Cerebellar cortex (tissue), 1 donor: ENCODE results near the gene SLC25A22.
A peak's percentile ranks its signal among the peaks of the same experiment; 100 is the strongest.

ENCODE experiments used
- DNase-seq: peaks from one replicate; pipeline ENCODE4 v3.0.0-alpha.2; 2015; ENCODE audit warnings: low spot score

SLC25A22 gene

DNA sequence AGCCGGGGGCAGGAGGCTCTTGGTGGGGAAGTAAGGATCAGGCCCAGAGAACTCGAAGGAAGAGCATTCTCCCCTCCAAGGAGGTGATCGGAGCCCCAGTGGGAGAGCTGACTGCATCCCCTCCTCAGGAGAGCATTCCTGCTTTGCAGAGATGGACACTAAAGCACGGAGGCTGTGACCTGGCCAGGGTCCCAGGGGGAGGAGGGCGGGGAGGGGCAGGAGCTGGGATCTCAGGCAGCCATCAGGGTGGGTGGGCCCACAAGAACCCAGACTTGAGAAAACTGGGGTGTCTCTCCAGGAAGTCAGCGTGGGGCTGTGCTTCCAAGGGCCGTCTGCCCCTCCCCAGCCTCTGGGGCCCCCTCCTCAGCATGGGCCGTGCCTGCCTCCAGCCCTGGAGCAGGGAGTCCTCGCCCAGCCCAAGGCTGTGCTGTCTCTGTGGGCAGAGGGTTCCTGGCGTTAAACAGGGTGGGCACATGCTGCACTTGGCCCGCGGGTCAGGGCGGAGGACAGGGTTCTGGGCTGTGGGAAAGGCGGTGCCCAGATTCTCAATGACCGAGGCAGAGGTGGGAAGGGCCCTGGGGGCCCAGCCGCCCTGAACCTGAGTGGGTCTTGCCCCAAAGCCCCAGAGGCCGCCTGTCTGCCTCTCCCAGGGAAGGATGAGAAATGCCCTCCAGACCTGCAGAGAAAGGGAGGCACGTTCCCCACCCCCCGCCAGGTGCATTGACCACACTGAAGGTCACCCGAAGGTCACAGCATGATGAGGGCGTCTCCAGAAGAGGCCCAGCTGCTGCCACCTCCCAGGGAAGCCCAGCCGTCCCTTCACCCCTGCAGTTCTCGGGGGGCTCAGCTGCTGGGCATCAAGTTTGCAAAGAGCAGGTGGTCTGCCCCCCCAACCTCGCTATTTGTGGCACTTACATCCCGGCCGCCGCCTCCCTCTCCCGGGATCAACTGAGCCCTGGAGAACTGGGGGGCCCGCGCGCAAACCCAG lies 8.8 kb downstream of the SLC25A22 start:
- DNase-seq = no peak

DNA sequence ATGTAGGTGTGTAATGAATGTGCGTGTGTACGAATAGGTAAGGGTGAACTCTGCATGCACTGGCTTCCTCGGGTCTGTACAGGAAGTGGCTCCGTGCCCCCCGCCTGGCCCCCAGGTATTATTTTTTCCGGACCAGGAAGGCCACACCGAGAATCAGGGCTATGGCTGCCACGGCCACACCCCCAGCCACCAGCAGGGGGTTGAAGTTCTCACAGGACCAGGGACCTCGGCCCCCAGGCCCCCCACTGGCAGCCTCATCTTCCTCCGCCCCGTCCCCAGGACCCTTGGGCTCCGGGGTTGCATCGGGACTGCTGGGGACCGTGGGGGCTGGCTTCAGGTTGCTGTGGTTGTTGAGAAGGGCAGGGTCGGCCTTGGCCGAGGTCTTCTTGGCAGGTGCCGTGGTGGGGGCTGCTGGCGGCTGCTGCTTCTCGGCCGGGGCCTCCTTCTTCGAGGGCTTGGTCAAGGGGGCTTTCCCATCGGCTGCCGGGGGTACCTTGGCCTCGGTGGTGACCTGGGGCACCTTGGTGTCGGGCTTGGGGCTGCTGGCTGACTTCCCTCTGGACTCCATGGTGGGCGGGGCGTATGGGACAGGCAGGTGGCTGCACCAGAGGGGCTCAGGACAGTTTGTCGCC lies 10.0 kb downstream of the SLC25A22 start:
- DNase-seq = no peak

DNA sequence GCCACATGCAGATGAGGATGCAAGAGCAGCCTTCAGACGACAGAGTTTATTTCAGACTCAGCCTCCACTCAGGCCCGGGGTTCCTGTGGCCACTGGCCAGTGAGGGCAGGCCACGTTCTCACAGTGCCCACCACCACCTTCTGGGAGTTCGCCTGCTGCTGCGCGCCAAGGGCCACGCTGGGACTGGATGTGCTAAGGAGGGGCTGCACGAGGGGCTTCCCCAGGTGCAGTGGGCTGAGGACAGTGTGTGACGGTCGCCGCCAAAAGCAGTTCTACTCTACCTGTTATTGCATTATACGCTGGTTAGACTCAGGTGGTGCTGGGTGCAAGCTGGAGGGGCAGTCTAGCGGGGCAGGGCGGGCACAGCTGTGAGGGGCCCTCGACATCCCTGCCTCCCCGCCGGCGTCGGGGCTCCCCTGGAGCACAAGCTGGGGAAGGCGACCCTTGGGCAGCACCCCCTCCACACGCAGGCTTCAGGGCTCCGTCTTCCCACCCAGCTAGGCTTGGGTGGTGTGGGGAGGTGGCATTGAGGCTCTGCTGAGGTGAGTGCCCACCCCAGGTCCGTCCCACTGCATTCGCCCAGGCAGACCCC lies 10.9 kb downstream of the SLC25A22 start:
- no peak for DNase-seq

DNA sequence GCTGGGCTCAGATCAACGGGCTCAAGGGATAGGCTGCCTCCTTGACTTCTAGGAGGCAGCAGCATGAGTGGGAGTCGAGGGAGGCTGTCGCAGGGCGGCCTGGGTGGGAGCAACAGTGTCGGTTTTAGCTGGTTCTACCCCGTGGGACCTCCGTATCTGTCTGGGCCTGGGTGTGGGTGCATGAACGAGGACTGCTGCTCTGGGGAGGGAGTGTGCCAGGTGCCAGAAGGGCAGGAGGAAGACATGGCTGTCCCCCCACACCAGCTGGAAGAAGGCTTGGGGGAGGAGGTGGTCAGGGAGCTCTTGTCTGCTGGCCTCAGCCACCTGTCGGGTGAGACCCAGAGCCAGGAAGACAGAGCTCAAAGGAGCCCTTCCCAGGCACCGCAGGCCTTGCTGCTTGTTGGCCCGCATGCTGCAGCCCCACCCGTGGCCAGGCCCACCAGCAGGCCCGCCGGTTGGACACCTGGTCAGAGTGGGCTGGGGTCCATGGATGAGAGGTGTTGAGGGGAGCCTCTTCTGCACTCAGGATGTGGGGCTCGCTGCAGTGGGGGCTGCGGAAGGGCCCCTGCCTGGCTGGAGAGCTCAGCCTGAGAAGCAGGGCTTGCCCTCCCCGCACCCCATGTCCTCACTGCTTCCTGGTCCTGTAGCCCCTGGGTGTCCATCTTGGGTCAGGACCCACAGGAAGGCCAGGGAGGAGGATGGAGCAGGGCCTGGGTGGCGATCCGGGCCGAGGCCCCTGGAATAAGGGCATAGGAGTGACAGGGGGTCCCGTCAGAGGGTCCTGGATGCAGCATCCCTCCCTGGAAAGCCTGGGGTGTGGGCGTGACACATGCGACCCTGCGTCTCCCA lies 11.6 kb downstream of the SLC25A22 start:
- peak; percentile 65 for DNase-seq

DNA sequence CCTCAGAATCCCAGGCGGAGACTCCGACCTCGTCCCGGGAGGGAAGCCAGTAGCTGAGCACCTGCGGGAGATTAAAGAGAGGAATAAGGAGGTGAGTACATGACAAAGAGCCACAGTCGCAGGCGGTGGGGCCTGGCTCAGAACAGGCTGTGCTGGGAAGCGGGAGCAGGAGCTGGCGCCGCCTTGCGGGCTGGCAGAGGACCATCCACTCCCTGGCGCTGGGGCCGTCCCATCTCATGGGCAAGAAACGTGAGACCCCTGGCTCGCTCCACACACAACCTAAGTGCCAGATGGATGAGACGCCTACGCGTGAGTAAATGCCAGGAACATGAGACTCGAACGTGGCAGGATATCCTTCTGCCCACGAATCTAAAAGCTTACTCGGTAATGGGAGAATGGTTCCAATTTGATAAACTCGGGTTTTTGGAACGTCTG lies 14.5 kb downstream of the SLC25A22 start:
- DNase-seq = peak; percentile 96

DNA sequence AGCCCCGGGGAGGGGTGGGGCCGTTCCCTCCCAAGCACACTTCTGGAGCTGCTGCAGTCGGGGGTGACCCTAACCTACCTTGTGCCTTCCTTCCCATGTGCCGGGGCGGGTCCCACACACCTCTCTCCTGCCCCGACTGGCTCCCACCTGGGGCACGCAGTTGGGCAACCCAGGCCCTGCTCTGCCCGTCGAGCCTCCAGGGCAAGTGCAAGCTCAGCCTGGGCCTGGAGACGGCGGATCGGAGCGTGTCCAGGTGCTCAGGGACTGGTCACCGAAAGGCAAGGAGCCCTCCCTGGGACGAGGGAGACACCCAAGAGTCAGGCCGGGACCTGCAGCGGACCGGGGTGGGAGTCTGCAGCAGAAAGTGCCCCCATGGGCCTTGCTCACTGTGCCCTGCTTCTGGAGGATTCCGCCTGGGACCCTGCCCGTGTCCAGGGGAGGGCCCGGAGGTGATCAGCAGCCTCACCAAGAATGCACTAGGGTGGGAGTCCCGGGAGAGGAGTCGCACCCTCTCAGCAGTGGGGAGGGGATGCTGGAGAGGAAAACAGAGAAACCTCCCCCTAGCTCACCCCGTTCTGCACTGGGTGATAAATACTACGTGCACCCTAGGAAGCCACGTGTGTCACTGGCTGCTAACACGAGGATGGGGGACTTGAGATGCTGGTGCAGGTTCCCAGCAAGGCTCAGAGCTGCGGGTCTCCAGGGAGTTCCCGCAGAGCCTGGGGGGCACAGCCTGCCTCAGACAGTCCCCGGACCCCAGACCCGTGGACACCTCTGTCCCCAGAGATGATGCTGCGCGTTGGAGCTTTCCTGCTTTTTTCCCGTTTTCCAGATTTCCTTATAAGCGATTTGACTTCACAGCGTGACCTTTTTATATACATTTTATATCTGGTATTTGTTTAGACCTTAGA lies 15.6 kb downstream of the SLC25A22 start:
- DNase-seq = no peak

DNA sequence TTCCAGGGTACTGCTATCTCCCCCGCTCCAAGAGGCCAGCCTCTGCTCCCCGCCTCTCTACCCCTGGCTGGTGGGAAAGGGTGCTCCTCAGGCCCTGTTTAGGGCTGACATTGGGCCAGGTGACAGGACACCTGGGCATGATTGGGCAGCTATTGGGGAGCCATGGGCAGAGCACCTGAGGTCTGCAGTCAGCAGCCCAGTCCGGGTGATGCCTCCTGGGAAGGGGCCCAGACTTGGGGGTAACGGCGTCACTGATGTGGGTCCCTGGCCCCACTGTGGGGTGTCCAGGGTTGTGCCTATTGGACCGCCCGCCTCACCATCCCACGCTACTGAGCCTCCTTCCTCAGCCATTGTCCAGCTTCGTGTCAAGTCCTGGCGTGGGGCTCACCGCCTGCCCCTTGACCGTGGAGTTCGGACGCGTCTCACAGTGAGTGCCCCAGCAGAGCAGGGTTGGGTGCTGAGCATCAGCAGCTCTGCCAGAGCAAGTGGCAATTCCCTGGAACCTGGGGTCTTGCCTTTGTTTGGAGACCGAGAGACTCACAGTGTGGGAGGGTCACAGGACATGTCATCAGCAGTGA lies 18.0 kb downstream of the SLC25A22 start:
- no peak for DNase-seq

DNA sequence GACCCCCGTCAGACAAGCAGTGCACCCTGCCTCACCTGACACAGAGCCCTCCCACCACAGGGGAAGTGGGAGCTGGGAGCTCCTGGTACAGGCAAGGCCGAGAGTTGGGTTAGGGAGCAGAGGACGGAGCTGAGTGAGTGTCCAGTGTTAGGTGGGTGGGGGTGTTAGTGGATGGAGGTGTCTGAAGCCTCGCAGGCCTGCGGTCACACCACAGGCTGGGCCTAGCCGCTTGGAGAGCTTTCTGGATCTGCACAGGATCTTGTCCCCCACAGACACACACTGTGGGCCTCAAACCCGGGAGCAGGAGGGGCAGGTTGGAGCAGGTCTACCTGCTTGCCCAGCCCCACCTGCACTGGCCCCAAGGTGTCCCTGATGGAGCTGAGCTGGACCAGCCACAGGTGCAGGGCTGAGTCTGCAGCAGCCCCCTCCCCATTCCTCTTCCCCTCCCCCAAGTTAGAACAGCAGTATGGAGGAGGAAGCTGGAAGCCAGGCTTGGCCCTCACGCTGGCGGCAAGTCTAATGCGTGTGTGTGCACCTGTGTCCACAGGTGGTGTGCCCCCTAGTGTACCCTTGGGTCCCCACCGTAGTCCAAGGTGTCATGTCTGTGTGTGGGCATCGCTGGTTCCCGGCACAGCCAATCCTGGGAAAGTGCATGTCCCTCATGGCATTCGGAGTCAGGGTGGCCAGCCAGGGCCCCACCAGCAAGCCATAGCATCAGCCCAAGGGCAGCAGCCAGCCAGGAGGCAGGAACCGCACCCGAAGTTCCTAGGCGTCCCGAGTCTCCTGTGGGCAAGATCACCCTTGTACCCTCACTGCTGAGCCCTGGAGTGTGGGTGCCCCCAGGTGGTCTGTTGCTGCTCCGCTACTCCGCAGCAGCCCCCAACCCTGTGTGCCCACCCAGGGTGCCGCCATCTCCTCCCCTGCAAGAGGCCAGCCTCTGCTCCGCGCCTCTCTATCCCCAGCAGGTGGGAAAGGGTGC lies 18.8 kb downstream of the SLC25A22 start:
- DNase-seq = no peak

DNA sequence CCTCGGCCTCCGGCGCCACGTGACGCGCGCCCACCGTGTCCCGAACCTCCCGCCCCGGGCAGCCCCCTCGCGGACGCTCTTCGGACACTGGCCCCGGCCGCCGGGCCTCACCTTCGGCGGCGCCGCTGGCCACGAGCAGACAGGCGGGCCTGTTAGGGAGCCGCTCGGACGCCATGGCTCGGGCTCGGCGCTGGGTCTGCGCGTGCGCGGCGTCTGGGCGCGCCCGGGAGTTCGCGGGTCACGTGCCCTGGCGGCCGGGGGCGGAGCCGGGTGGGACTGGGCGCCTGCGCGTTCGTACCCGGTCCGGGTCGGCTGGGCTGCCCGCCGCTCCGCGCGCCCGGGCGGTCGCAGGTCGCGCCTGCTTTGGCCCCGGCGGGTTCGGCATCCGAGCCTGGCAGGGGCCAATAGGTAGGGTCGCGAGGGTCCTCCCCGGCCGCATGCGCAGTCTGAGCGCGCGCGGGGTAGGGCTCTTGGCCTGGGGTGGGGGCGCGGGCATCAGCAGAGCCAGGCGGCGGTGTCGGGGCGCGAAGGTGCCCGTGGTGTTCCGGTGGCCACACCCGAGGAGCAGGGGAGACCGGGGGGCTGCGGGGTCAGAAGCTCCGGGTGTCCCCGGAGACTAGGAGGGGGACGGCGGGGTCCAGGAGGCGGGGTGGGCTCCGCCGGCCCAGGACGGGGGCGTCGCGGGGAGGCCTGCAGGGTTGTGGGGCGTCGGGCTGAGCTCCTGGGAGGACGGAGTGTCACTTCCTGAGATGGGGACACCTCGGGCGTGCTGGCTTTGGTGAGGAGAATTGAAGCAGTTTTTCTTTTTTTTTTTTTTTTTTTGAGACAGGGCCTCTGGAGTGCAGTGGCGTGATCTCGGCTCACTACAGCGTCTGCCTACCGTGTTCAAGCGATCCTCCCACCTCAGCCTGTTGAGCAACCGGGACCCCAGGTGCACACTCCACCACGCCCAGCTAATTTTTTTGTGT lies 20.5 kb downstream of the SLC25A22 start, which contains the start of gene GATD1:
TSS of gene GATD1 (minus strand) at position 200 of the 968 bp plus-strand sequence. CDS start at position 175, 25 bp downstream.
- peak; percentile 77 for DNase-seq

DNA sequence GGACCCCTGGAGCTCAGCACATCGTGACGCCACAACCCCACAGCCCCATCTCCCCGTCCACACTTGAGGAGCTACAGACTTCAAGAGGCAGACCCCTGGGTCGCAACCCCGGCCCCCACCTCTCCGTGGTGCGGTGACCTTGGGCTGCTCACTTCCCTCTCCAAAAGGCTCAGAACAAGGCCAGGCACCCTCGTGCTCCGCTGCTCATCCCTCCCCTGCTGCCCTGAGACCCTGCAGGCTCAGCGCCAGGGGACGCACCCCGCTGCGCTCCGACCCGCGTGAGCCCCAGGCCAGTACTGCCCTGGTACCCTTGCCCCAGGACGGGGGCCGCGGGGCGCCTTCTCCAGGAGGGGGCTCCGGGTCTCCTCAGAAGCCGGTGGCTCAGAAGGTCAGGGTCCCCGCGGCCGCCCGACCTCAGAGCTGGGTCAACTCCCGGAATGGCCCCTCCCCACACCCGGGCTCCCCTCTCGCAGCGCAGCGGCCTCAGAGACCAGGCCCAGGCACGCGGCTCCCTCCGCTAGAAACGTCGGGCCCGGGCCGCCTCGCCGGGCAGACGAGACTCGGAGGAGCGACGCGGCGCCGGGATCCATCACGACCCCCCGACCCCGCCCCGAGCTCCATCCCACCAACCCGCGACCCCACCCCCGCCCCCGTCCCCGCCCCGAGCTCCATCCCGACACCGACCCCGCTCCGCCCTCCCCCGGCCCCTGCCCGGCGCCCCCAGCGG lies 21.4 kb downstream of the SLC25A22 start:
- no peak for DNase-seq

DNA sequence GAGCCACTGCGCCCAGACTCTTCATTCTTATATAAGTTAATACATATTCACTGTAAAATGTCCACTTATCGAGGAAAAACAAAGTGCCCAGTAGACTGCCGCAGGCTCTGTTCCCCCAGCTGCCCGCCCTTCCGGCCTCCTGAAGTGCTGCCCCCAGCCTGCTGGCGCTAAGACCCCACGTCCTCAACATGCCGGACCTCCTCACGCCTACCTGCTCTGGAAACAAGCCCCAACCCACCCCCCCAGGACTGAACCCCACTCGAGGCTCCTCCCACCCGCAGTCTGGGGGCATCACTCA lies 21.9 kb downstream of the SLC25A22 start:
- DNase-seq = no peak

DNA sequence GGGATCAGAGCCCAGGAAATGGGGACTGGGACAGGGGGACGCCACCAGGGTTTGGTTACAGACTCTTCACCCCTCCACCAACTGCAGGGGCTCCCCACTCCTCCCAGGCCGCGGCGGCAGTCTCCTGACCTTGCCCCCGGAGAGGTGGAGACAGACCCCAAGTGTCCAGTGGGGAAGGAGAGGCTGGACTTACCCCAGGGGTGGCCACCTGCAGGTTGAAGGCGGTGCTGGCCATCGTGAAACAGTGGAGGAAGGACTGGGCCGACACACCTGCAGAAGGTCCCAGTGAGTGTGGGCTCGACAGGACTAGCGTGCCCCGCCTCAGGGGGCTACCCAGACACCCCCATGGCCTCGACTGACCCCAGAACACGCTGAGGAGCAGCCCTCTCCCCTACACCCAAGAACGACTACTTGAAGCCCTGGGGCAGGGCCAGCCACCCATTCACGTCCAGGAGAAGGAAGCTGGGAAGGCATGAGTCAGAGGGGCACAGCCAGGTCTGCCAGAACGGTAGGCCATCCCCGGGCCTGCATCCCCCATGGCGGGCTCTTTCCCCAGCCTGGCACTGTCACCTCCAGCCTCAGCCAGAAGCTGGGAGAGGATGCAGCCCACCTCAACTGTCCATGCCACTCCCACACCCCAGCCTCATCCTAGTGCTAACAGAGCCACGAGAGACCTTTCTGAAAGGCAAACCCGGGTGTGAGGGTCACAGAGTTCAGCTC lies 23.0 kb downstream of the SLC25A22 start:
- DNase-seq = no peak

DNA sequence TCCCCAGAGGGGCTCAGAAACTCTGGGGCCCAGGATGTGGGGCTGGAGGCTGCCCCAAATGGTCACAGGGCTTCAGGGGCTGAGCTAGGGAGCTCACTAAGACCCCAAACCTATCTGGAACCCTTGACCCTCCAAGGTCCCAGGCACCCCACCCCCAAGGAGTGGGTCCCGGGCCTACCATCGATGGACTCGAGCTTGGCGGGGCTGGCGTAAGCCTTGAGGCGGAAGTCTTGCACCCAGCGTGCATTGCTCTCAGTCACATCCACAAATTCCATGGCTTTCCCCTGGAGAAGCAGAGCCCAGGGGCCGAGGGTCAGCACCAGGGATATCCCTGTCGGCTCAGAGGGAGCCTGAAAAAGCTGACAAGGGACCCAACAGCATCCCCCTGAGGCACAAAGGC lies 24.3 kb downstream of the SLC25A22 start:
- DNase-seq = no peak

DNA sequence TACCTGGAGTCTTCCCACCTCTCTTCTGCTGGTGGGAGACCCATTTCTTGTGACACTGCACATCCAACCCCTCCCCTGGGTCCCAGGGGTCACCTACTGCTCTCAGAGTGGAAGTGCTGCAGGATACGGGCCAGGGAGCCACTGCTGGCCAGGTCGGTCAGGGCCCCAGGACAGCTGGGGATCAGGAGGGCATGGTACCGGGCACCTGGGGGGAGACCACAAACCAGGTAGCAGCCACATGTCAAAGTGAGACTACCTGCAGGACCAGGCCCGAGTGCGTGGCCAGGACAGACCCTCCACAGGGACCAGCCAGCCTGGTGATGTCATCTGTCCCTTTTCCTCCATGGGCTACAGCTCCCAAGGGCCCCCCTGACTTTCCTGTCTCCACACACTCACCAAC lies 24.7 kb downstream of the SLC25A22 start:
- DNase-seq = no peak

DNA sequence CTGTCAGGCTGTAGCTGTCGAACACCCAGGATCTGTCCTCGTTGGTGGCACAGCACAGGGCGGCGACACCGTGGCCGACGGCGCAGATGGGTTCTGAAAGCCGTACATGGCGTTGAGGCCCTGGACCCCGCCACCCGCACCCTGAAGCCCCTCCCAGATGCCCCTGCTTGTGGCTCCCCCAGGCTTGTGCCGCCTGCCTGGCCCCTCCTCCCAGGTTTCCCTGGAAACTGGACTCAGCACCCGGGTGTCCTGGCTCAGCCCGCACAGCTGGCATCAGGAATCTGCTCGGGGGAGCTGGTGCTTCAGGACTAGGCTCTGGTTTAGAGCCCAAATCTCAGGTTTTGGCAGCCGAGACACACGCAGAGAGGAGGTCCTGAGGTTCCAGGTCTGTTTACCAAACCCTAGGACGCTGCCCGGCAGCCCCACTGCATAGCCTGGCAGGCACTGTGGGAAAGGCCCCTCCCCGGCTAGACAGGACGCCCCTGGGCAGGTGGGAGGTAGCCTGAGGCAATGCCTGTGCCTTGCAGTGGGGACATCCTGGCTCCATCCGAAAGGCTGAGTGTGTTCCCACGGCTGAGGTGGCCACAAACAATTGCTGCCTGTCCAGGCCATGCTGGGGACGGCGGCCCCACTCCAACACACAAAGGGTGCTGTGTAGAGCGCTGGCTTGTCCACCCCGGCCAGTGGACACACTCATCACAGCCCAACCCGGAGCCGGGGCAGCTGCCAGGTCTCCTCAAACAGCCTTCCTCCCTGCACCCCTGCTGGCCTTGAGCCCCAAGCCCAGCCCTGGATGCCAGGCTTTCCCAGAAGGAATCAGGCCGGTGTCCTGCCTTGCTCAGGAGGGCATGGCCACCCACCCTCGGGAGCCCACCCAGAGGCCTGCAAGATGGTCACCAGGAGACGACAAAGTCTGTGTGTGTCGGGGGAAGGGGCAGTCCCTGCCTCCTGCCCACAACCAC lies 25.4 kb downstream of the SLC25A22 start:
- no peak for DNase-seq
